K562 (cell line): ENCODE results near the gene SLC30A3. TPM values are rescaled to one million over a fixed set of nuclear protein-coding genes. Genes with fewer than 3 reads are reported as not detected.

Source experiments
- CREB5 ChIP-seq: fragments of 250-450 bp; sonication (Bioruptor Pico); IDR thresholded peaks from 2 replicates; pipeline ENCODE4 v1.5.0; 2020; ENCODE audit warnings: mild to moderate bottlenecking
- MAFG ChIP-seq: fragments of 450-650 bp; conservative IDR thresholded peaks from 2 replicates; pipeline ENCODE4 v1.6.1; 2016; ENCODE audit warnings: missing genetic modification characterization, missing compliant biosample characterization
- NFYB ChIP-seq: IDR thresholded peaks from 2 replicates; pipeline ENCODE4 v1.6.1; 2011; ENCODE audit warnings: mild to moderate bottlenecking, moderate library complexity; ENCODE audit not compliant: insufficient read length; ENCODE audit errors: extremely low read depth
- NONO ChIP-seq, 2 experiments: fragments of 200-400 bp in 1 of 2; fragments of 450-650 bp in 1 of 2; formaldehyde crosslinking in 1 of 2; IDR thresholded peaks; 2 replicates each; pipeline ENCODE4 v1.6.1; 2017; ENCODE audit warnings: low read depth in 2 of 2, mild to moderate bottlenecking in 2 of 2, moderate library complexity in 2 of 2, low read length in 1 of 2
- OTX1 ChIP-seq: fragments of 450-650 bp; formaldehyde crosslinking; IDR thresholded peaks from 2 replicates; pipeline ENCODE4 v1.4.0; 2022; ENCODE audit warnings: mild to moderate bottlenecking
- SMAD3 ChIP-seq: fragments of 450-650 bp; formaldehyde crosslinking; conservative IDR thresholded peaks from 2 replicates; pipeline ENCODE4 v1.4.0; 2020; ENCODE audit warnings: mild to moderate bottlenecking
- SMARCC2 ChIP-seq: fragments of 450-650 bp; IDR thresholded peaks from 2 replicates; pipeline ENCODE4 v1.6.1; 2017; ENCODE audit warnings: antibody characterized with exemption, moderate library complexity, mild to moderate bottlenecking, low read depth
- SNIP1 ChIP-seq: fragments of 450-650 bp; IDR thresholded peaks from 2 replicates; pipeline ENCODE4 v1.7.1; 2017; ENCODE audit warnings: low read depth, mild to moderate bottlenecking
- STAT5B ChIP-seq: fragments of 250-450 bp; sonication (Bioruptor Pico); IDR thresholded peaks from 2 replicates; pipeline ENCODE4 v1.8.0; 2021; ENCODE audit warnings: mild to moderate bottlenecking, inconsistent platforms
- TAL1 ChIP-seq: fragments of 450-650 bp; IDR thresholded peaks from 2 replicates; pipeline ENCODE4 v1.6.1; 2016; ENCODE audit warnings: mild to moderate bottlenecking
- TBL1XR1 ChIP-seq, 2 experiments: IDR thresholded peaks; 2 replicates each; pipeline ENCODE4 v1.6.1; 2012; ENCODE audit warnings: improper control_type of control experiment in 2 of 2, low read length in 2 of 2, mild to moderate bottlenecking in 1 of 2
- ZNF184 ChIP-seq: sonication (generic); formaldehyde crosslinking; IDR thresholded peaks from 2 replicates; pipeline ENCODE4 v1.5.0; 2020; ENCODE audit warnings: missing genetic modification reagents
- polyA plus RNA-seq, 8 experiments: library from polyadenylated mRNA; depleted of rRNA in 4 of 8; stranded (reverse) in 5 of 8; unstranded in 3 of 8; fragments of >200 nt; fragmentation: Nextera tagmentation in 2 of 8; fragmentation: Illumina TruSeq in 1 of 8; extraction: Ambion mirVana in 2 of 8; extraction: Trizol in 1 of 8; gene quantifications; 2 replicates each; pipeline versions ENCODE4 v1.2.1 to v1.2.3, GENCODE V29; 2011 to 2014; ENCODE audit warnings: inconsistent platforms in 1 of 8, missing spikeins in 1 of 8
- total RNA-seq, 7 experiments: library from RNA; depleted of rRNA in 6 of 7; stranded (reverse); fragments of >200 nt in 6 of 7; fragmentation: Illumina TruSeq in 2 of 7; extraction: Trizol in 2 of 7; gene quantifications; 2 replicates each; pipeline versions ENCODE4 v1.2.1 to v1.2.3, GENCODE V29; 2011 to 2021; ENCODE audit warnings: low replicate concordance in 1 of 7
- TF ChIP-seq, protein P1 (sequence below): fragments of 250-450 bp; sonication (Bioruptor Pico); IDR thresholded peaks from 2 replicates; pipeline ENCODE4 v1.5.0; 2021; ENCODE audit warnings: mild to moderate bottlenecking, moderate library complexity

SLC30A3 gene
- total and polyA plus RNA-seq, 9 of the 15 experiments (the other 6 are each of a cell fraction or from before 2014, with no cell fraction given), result 0.03 to 2.7 (median 0.89) TPM; not detected in 1

DNA sequence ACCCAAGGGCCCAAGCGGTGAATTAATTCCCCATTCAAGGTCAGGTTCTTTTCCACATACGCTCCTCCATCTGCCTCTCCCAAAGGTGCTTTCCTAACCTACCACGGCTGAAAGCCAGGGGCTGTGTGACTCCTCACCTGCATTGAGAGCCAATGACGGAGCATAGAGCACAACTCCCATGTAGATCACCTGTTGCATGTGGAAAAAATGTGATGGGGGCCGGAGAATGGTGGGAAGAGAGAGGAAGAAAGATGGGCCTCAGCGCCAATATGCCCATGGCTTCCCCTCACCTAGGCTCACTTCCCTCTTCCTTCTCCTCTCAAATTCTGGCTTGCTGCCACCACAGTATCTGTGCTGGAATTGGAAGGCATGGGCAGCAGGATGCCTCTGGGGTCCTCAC is 56.5 kb downstream of the SLC30A3 start (continued):
- TF ChIP-seq NFYB (no peak), SMAD3 (CRISPR knock-in tag) (no peak), TAL1 (no peak), NONO (IDR thresholded peaks at IDR 0.05; ENCODE audit: low read depth in 2 of 2, low read length in 1 of 2) (no peak), STAT5B (CRISPR knock-in tag) (no peak), TBL1XR1 (IDR thresholded peaks at IDR 0.05; ENCODE audit: low read length in 2 of 2) (no peak), SMARCC2 (no peak), MAFG (tag) (no peak), SNIP1 (no peak), ZNF184 (no peak), CREB5 (CRISPR knock-in tag) (no peak), OTX1 (CRISPR knock-in tag) (no peak)
- TF ChIP-seq, protein P1, sequence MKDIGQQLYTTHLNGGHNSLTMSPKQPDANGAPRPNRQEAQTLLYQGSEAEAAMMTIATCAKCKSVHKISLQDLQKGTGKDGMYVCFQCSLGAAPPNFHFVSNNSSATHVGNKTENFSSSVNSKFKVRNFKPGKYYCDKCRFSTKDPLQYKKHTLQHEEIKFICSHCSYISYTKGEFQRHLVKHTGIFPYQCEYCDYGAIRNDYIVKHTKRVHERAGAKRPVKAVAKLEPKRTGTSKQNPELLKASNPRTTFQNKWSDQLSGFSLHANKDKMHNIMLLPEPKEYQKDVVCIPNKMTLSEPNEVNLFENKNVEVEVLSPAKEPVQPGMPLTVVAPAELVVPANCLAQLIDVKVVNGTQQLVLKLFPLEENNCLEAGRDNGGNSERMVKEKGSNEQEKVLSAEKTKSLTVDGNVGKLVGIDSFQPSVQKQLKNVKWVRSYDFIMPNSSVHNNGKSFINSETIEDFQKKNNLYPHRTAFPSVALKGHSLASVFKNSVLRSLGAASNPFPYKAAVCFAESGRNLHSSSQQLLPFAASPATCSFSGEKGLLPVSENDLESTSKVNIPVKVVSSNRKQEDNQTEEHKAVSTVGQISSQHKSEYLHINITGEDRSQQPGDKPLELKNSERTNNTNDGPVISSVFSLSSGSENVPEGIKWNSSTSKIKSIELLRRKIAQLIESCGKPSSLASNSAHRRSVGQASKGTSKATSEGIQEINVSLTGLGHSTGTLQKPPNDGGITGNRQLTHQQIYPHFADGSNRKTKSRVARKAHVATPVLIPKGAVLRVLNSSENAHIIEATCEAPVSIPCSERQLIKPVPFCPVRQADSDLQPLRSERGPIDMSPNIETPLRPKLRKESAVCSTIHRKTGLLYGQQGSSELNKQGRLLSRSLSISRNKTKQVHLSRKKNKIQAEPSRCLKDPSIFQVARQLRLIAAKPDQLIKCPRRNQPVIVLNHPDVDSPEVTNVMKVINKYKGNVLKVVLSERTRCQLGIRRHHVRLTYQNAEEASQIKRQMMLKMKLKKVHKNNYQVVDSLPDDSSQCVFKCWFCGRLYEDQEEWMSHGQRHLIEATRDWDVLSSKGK, result no peak
